GM19372 (cell line): ENCODE measurements around the gene CYFIP1.

ENCODE experiments used
- ATAC-seq: cut with Tn5 transposase; IDR thresholded peaks from one replicate; pipeline ENCODE4 v1.9.1; 2021; ENCODE audit warnings: mild to moderate bottlenecking, low read depth, moderate library complexity; ENCODE audit not compliant: unreplicated experiment

The CYFIP1 gene

DNA sequence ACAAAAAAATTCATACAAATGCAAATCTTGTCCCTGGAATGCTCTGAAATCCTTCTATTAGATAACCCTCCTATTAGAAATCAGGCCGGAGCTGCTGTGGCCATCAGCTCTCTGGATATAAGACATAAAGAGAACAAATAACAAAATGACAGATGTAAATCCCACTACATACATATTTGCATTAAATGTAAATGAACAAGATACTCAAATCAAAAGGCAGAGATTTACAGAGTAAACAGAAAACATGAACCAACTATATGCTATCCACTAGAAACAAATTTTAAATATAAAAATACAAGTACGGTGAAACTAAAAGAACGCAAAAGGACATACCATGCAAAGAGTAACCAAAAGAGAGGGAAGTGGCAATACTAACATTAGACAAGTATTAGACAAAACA, 10.7 kb downstream of the CYFIP1 start:
- ATAC-seq, result no peak

DNA sequence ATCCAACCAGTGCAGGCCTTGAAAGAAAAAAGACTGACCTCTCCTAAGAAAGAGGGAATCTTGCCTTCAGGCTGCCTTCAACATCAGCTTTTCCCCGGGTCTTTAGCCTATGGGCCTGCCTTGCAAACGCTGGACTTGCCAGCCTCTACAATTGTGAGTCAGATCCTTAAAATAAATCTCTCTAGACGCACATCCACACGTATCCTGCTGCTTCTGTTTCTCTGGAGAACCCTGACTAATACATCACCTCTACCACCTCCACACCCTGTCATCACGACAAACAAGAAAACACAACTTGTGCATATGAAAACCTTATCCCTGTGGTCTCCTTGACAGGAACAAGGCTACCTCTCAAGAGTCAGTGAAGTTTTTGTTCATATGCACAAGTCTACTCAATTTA, 11.8 kb downstream of the CYFIP1 start:
- no peak for ATAC-seq

DNA sequence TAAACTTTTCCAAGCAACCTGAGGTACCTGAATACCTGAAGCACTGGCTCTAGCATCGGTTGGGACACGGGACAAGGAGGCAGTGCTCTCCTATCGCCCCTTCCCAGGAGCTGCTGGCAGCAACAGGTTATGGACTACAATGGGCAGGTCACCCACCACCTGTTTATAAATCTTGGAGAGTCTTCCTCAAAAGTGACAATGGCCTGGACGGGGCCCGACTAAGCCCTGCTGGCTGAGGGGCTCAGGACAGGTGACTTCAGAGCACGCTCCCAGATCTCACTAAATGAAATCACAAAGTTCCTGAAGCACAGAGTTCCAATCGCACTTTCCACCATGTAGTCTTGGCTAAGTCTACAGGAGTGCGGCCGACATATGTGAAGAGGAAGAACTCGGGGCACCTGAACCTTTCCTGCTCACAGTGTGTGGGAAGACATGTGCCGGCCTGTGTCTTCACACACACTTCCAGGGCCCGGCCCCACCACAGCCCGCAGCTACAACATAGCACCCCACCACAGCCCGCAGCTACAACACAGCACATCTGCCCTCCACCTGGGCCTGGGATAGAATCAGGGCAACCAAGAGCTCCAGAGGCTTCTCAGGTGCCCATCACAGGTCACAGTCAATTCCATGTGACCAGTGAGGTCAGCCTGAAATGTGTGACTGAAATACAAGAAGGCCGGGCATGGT, 12.9 kb downstream of the CYFIP1 start:
- no peak for ATAC-seq

DNA sequence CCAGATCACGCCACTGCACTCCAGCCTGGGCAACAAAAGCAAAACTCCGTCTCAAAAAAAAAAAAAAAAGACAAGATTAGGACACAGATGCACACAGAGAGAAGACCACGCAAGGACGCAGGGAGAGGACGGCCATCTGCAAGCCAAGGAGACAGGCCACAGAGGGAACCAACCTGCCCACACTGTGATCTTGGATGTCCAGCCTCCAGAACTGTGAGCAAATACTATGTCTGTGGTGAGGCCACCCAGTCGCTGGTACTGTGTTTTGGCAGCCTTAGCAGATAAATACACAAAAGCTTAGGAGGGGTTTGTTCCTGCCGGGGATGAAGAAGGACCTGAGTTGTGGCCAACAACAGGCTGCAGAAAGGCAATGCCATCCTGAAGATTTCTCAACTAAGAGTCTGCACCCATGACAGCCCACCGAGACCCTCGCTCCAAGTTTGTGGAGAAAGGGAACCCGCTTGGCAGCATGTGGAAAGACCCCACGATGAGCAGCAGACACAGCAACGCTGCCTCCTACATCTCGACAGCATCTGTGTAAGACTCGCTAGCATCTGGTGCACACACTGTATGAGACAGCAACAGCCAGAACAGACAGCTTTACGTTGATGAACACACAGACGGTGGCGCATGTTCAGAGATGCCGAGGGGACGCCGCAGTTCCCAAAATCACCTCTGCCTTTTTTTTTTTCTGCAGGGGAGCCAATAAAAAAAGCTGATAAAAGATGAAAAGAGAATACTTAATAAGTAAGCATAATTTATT, 13.7 kb downstream of the CYFIP1 start:
- no peak for ATAC-seq

DNA sequence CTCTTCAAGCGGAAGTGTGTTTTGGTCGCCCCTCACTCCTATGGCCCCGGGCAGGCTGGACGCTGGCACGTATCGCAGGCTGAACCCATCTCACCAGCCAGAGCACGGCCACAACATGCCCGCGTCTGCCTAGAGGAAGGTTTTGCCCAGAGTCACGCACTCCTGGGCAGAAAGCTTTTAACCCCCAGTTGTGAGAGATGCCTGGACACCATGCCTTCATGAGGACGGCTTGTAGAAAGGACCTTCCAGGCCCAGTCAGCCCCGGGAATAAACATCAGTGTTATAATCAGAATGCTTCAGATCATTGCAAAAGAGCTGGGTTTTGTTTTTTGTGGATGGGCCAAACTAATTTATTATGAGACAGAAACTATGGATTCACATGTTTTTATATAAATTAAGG, 16.5 kb downstream of the CYFIP1 start:
- no peak for ATAC-seq

DNA sequence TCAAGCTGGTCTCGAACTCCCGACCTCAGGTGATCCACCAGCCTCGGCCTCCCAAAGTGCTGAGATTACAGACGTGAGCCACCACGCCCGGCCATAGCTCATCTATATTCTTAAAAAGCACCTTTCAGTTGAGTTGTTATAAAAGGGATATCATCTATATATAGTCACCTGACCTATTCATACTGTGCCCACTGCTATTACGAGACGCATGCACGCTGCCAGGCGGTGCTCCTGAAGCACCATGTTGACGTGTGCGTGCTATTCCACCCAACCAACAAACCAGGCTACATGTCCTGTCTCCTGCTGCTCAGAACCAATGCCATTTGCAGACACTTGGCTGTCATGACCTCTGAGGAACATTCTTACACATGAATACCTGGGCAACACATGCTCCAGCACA, 17.6 kb downstream of the CYFIP1 start:
- ATAC-seq, result no peak

DNA sequence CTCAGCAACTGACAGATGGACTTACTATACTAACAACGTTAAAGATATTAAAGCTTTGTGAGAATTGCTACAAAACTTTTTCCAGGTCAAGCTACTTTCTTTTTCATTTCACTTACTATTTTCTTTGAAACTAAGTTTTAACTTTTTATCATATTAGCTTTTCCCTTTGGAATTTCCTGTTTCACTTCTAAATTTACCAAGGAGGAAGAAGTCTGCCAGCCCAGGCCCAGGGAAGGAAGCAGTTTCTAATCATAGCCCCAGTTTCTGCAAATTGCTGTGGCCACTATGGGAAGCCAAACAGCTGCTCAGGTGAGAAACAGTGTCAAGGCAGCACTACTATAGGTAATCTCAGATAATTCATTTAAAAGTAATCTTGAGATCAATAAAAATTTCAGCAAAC, 18.4 kb downstream of the CYFIP1 start:
- ATAC-seq, result no peak

DNA sequence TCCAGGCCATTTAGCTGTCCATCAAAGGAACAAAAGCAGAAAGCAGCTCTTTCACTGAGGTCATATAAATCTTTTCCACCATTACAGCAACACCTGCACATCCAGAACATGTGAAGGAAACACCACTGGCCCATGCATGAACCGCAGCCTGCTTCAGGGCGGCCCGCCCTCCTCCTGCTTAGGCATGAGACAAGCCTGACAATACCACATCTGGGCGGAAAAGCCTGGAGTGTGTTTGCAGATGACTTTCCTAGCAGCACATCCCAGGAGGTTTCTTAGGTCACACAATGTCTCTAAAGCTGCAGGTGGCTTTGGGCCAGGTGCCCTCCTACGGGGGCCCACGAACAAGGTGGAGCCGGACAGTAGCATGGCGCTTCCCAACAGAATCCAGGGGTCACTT, 19.6 kb downstream of the CYFIP1 start:
- no peak for ATAC-seq

DNA sequence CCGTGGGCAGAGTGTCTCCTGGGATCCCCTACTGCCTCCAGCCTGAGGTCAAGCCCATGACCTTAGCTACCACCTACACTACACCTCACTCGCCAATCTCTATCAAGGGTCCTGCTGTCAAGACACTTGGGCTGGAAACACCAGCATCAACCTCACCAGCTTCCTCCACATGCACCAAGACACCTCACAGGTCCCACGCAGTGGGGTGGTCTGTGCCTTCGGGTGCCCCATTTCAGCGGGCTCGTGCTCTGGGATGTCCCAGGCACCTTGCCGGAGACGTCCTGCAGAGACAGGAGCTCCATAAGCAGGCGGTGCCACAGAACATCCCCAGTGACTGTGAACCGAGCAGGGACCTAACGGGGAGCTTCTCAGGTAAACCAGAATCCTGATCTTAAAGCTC, 20.0 kb downstream of the CYFIP1 start:
- ATAC-seq, result no peak

DNA sequence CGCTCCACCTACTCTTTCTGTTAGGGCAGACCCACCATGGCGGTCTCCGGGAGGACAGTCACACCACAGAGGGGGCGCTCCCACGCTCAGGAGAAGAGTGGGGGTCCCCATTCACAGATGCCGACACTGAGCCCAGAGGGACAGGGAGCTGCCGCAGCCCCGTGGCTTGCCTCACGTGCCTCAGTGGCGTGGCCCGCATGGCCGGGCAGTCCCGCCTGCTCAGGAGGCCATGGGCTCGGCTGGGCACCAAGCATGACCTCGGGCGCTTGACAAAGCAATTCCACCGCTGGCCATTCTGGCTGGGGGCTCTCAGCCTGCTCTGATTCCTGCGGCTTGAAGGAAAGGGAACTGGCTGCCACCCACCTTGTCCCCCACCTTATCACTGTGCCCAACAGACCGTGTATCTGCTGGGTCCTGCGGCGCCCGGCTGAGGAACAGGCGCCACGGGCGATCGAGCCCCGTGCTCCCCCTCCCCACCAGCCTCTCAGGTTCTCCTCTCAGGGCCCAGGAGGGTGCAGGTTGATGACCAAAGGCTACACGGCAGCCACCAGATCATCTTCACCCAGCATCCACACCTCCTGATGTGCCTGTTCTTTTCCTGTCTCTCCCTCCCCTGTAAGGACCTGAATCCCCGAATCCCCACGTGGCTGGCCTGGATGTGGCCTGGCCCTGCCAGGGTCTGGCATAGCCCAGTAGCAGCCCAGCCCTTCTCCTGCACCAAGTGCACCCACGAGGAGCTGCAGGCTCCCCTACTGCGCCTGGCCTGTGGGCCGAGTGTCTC, 20.7 kb downstream of the CYFIP1 start:
- ATAC-seq, result no peak

DNA sequence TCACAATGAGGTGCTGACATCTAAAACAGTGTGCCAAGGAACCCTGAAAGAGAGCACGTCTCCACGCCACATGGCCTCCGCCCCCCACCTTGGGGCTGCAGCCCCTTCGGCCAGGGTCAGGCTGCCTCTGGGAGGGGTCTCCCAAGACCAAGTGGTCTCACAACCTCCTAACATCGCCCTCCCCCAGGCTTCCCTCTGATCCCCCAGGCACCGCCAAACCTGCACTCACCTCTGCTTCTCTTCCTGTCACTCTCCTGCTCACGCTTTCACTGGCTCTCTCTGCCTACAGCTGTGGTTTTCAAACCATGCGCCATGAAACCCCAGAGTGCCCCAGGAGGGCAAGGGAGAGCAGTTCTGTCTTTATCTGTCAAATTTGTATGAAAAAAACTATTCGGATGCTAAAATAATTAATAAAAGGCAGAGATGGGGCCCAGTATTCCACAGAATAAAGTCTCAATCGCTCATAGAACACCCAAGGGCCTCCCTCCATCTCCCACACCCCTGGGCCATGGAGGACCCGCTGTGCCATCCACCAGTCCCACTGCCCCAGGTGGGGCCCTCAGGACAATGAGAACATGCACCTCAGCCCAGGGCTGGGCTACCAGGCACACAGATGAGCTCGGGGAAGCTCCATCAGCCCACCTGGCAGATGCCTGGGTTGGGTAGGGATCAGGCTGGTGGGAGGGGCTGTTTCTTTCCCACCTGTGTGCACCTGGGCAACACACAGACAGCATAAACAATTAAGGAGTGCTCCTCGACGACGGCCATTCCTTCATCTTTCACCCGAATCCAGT, 21.5 kb downstream of the CYFIP1 start:
- no peak for ATAC-seq

DNA sequence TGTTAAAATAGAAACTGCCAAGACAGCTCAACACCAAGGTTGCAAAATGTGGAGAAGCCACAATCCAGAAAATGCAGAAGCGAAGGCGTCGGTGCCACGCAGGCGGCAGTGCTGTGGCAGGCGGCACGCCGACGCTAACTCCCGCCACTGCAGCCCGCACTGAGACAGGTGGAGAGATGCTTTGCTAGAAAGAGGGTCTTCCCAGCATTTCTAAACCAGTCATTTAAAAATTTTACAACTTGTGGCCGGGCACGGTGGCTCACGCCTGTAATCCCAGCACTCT, 23.2 kb downstream of the CYFIP1 start:
- ATAC-seq, result no peak

DNA sequence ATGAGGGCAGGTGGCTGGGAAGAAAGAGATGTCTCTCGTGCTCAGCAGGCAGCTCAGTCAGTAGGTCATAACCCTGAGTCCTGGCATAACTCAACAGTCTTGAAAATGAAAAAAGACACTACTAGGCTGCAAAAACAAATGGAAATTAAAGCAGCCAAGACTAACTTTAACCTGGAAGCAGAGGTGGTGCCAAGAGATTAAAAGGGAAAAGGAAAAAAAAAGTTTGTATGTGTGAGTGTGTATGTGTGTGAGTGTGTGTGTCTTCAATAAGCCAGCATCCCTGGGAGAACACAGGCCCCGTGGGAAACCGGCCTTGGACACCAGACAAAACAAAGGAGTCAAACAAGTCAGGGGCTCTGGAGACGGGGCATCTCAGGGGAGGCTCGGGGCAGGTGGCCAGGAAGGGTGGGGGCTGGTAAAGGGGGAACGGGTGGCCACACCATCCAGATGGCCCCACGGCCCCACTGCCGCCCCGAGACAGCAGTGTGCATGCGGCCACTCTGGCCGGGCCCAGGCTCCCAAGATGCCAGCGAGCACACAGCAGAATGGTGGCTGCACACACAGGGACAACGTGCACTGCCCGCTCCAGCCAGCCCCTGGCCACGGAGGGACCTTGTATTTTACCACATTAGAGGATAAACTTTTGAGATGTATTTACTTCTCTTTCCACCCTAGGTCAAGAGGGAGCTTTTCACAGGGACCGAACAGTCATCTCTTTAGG, 23.8 kb downstream of the CYFIP1 start:
- ATAC-seq, result no peak

DNA sequence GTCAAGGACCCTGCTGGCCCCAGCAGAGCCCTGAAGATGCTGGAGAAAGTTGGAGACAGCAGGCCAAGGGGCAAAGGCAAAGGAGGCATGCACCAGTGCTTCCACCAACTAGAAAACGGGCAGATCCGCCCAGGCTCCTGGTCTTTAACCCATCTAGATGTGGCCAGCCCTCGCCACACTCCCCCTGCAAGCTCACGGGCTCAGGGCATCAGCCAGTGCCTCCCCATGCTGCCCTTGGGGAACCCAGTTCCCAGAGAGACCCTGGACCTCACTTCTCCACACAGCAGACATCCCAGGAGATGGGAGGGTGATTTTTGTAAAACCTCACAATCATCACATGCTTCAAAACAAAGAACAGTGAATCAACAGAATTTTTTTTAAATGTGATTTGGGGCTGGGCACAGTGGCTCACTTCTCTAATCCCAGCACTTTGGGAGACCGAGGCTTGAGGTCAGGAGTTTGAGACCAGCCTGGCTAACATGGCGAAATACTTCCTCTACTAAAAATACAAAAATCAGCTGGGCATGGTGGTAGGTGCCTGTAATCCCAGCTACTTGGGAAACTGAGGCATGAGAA, 24.5 kb downstream of the CYFIP1 start:
- ATAC-seq, result no peak

DNA sequence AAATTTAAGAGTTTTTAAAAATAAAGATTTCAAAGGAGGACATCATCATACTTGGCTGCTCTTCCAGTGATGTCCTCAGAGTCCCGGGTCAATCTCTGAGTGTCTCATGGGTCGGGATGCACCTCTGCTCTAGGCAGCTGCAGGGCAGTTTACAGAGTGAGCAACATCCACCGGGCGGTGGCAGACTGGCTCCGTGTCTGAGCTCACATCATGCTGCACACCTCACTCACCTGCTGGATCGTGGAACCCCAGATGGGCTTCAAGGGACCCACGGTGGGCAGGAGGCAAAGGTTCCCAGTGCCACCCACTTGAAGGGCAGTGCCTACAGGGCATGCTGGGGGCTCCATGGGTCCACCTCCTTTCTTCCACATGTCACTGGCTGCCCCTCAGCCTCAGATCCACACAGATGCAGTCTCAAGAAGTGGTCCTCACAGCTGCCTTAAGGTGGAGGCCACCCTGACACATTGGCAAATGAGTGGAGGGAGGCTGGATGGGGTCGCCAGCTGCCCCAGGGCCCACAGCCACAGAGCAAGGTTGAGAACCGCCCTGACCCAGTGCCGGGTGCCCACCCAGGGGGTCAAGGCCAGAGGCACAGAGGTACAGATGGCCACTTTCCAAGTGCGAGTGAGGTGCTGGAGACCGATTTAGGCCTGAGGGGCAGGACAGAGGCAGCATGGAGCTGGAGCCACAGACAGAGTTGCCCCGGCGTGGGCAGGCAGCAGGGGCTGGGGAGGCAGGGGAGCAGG, 25.2 kb downstream of the CYFIP1 start:
- no peak for ATAC-seq

DNA sequence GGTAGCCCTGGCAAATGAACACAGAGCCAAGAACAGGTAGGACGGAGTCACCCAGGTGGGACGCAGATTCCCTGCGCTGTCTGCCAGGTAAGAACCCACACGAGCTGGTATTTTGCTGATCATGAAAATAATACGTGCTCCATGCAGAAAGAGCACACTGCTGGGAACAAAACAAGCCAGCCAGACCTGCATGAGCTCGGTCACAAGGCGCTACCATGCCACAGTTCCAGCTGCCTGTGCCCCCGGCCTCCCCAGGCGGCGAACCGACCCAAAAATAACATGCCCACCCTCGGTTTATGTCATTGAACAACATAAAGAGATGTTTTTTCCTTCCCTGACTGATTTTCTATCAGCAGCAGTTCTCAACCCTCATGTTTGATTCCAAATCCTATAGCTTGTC, 25.8 kb downstream of the CYFIP1 start:
- ATAC-seq, result no peak

DNA sequence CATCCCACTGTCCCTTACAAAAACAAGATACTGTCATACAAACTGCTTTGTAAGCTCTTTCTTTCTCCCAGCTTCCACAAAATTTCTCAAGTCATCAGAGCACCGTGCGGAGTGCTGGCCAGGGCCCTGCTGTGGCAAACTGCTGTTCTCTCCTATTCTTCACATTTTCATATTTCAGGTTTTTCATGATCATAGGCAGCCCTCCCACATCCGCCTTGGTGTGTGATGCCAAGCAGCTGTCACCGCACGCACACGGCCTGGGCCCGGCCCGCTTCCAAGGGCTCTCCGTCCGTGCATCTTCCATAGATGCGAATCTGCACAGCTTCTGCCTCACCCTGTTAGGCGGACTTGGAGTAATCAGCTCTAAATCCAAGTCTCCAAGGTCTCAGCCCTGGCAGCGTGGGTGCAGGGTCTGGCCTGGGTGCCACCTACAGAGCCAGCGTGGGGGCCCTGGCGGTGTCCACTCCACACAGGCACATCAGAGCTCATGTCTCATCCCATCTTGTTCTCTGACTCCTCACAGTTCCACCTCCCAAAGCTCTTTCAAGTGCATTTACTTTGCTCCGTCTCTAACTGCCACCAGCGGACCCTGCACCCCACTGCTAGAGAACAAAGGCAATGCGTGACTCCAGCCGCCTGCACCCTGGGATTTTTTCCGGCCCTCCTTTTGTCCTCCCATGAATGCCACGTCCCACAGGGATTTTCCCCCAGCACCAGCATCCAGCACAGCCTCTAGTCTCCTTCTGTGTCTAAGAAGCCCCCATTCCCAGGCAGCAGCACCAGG, 27.2 kb downstream of the CYFIP1 start:
- ATAC-seq, result no peak
